ENCODE data around the gene GEMIN2.

GRCh38 chr14:39099748-39100147 is 14.4 kb upstream of the GEMIN2 start:
- no peak for TF ChIP-seq CTCF (IDR thresholded peaks at IDR 0.05)
- TF ChIP-seq POLR2A (IDR thresholded peaks at IDR 0.05), result no peak

All from lower leg skin (tissue), 3 donors.